Spleen (tissue), 11 donors: ENCODE measurements around the gene SRPK3. TPM values are rescaled to one million over a fixed set of nuclear protein-coding genes. Genes with fewer than 3 reads are reported as not detected.

Experiments
- DNase-seq: peaks from one replicate; pipeline ENCODE4 v3.0.0-alpha.2; 2020
- H3K27ac ChIP-seq, 8 donors: fragments of 200-600 bp; sonication (generic) in 7 of 8; 1 replicate in 4 of 8; 2 replicates in 4 of 8; pipeline versions ENCODE4 v1.5.0 to v1.8.0; 2016 to 2021; ENCODE audit warnings: inconsistent platforms in 4 of 8, mild to moderate bottlenecking in 4 of 8, moderate library complexity in 1 of 8
- H3K27me3 ChIP-seq, 7 donors: fragments of 200-600 bp; sonication (generic) in 6 of 7; replicated peaks in 1 of 7; 1 replicate in 4 of 7; 2 replicates in 3 of 7; pipeline versions ENCODE4 v1.5.0 to v1.8.0; 2016 to 2021; ENCODE audit warnings: inconsistent platforms in 3 of 7, mild to moderate bottlenecking in 1 of 7
- H3K36me3 ChIP-seq, 6 donors: fragments of 200-600 bp; sonication (generic) in 5 of 6; 1 replicate in 4 of 6; 2 replicates in 2 of 6; pipeline versions ENCODE4 v1.5.0 to v1.8.0; 2016 to 2021; ENCODE audit warnings: inconsistent platforms in 2 of 6
- H3K4me1 ChIP-seq, 6 donors: fragments of 200-600 bp; sonication (generic) in 5 of 6; 1 replicate in 3 of 6; 2 replicates in 3 of 6; pipeline versions ENCODE4 v1.5.0 to v1.8.0; 2016 to 2021; ENCODE audit warnings: inconsistent platforms in 3 of 6
- H3K4me3 ChIP-seq, 8 donors: fragments of 200-600 bp; sonication (generic) in 7 of 8; 1 replicate in 4 of 8; 2 replicates in 4 of 8; pipeline versions ENCODE4 v1.5.0 to v1.8.0; 2016 to 2021; ENCODE audit warnings: inconsistent platforms in 4 of 8, mild to moderate bottlenecking in 4 of 8, moderate library complexity in 2 of 8
- H3K9me3 ChIP-seq, 8 donors: fragments of 200-600 bp; sonication (generic) in 7 of 8; 1 replicate in 4 of 8; 2 replicates in 4 of 8; pipeline versions ENCODE4 v1.5.0 to v1.8.0; 2016 to 2021; ENCODE audit warnings: inconsistent platforms in 4 of 8
- CTCF ChIP-seq, 11 experiments: fragments of 200-600 bp in 7 of 11; fragments of 450-650 bp in 4 of 11; sonication (generic) in 4 of 11; IDR thresholded peaks in 8 of 11; conservative IDR thresholded peaks in 3 of 11; 1 replicate in 7 of 11; 2 replicates in 4 of 11; pipeline versions ENCODE4 v1.4.0 to v1.8.0; 2016 to 2021; ENCODE audit warnings: antibody characterized with exemption in 11 of 11, inconsistent platforms in 4 of 11, mild to moderate bottlenecking in 1 of 11
- POLR2A ChIP-seq, 3 donors: fragments of 450-650 bp; IDR thresholded peaks; one replicate each; pipeline ENCODE4 v1.5.1; 2017; ENCODE audit warnings: antibody characterized with exemption in 3 of 3, mild to moderate bottlenecking in 1 of 3
- POLR2AphosphoS5 ChIP-seq, 3 donors: sonication (generic); formaldehyde crosslinking; IDR thresholded peaks; one replicate each; pipeline ENCODE4 v1.5.1; 2017; ENCODE audit warnings: antibody characterized with exemption in 3 of 3
- WGBS, 5 donors: extraction: QIAGEN DNeasy Blood & Tissue Kit in 3 of 5; methylation state at CpG; one replicate each; pipeline versions ENCODE4 v1.1.5 to v1.1.7; 2013 to 2018; 5-methylcytosine and 5-hydroxymethylcytosine counted together
- intact Hi-C: fragments of 100-400 bp; cut with DNase I; formaldehyde crosslinking; loops from one replicate; pipeline ENCODE4 v1.15.0; 2023; ENCODE audit warnings: low total_unique reads
- polyA plus RNA-seq, 3 donors: library from polyadenylated mRNA; stranded (reverse); fragments of 200-250 nt; gene quantifications; one replicate each; pipeline ENCODE4 v1.2.1, GENCODE V29; 2013
- total RNA-seq, 7 donors: library from RNA; depleted of rRNA in 3 of 7; stranded (reverse); fragments of >200 nt in 3 of 7; fragmentation: NEBNext Ultra II Directional in 4 of 7; extraction: Animal tissue kit (Norgen Biotek cat#: 25700) in 4 of 7; gene quantifications; one replicate each; pipeline versions ENCODE4 v1.1.0 to v1.2.1, GENCODE V29; 2016 to 2021
- donor health status: healthy with polysubstance abuse.
- donor health status: DM: no; HTN: no; CAD: no; lungs with moderate emphysema.
- donor health status: DM: no; HTN: no; CAD: no.
- donor health status: Bipolar disorder and iron deficiency.
- donor health status: healthy.
- donor health status: DM: no; HTN: no; CAD: no.
- donor health status: DM: yes; HTN: yes; CAD: no.

SRPK3 gene
- total and polyA plus RNA-seq, 10 donors, result 0.03 to 0.26 (median 0.07) TPM; not detected in 7

DNA sequence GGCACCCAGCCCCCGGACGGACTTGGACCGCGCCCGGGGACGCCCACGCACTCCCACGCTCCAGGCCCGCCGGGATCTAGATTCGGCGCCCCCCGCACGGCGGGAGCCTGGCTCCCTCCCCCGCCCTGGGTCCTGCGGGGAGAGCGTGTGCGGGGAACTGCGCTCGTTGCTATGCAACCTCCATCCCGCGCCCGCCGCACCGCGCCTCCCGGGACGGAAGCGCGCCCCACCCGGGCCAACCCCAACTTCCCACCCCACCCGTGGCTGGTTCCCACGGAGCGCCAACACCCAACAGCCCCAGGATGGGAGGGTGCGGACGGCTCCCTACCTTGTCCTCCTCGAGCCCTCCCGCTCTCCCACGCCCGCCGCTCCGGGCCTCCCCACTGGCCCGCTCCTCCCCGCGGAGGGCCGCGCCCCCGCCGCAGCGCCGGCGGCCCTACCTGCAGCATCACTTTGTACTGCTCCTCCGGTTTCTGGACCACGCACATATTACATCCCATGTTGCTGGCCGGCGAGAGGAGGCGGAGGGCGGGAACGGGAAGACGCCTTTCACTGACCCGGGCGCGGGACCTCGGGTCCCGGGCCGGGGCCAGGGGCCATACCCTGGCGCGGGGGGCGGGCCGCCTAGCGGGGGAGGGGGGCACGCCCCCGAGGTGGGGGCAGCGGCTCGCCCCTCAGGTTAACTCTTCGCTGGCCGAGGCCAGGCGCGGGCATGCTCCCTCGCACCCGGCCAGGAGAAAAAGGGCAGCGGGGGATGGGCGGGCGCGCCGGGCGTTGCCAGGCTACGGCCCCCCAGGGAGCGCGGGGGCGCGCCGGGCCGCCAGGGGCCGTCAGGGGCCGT, 49.2 kb downstream of the SRPK3 start, which contains the start of gene PDZD4:
TSS of gene PDZD4 (minus strand) at position 746 of the 841 bp plus-strand sequence. CDS start at position 500, 246 bp downstream.
- 0 to 37% (median 1%) methylated on average over 2 to 97 of the region's 97 CpGs for WGBS, 5 donors
- Histone ChIP-seq H3K27me3 (peaks cover 6 to 69% (median 31%) of the 10 kb centered on the region in 7 donors), H3K4me3 (peak within 1 kb of the TSS; percentile 10 to 68 (median 41)), H3K36me3 (no peaks in the 10 kb centered on the region), H3K4me1 (peaks cover 0 to 26% (median 11%) of the 10 kb centered on the region in 6 donors), H3K27ac (peak within 1 kb of the TSS in 3 of 8 donors; percentile 49 to 59 (median 58)), H3K9me3 (peaks cover 0 to 5% (median 0%) of the 10 kb centered on the region in 8 donors)
- intact Hi-C loops, result loop anchor here (10.0 kb wide), 1 partner anchor 65 kb away; no protein-coding TSS in a partner anchor
- no peak for TF ChIP-seq POLR2A (IDR thresholded peaks at IDR 0.05)
- TF ChIP-seq CTCF (IDR thresholded peaks at IDR 0.05 in 8 of 11, conservative IDR thresholded peaks at IDR 0.05 in 3 of 11), result no peak
- TF ChIP-seq POLR2AphosphoS5 (IDR thresholded peaks at IDR 0.05), result no peak
- peak; percentile 70 for DNase-seq

- Histone ChIP-seq H3K4me1 (peaks cover 0 to 26% (median 11%) of the 10 kb centered on the region in 6 donors), H3K4me3 (peak overlapping the region in 2 of 8 donors; percentile 43 to 68), H3K36me3 (no peaks in the 10 kb centered on the region), H3K9me3 (peaks cover 0 to 5% (median 0%) of the 10 kb centered on the region in 8 donors), H3K27me3 (peaks cover 6 to 67% (median 31%) of the 10 kb centered on the region in 7 donors), H3K27ac (no peak overlapping the region)
- intact Hi-C loops, result no loop called here
- WGBS, 5 donors, result 2 to 50% (median 17%) methylated on average over 9 to 95 of the region's 102 CpGs
- no peak for TF ChIP-seq CTCF (IDR thresholded peaks at IDR 0.05 in 8 of 11, conservative IDR thresholded peaks at IDR 0.05 in 3 of 11)
- no peak for TF ChIP-seq POLR2A (IDR thresholded peaks at IDR 0.05)
- no peak for TF ChIP-seq POLR2AphosphoS5 (IDR thresholded peaks at IDR 0.05)
- DNase-seq, result no peak
Observed at GRCh38 chrX:153830640-153831428, 50.0 kb downstream of the SRPK3 start.

DNA sequence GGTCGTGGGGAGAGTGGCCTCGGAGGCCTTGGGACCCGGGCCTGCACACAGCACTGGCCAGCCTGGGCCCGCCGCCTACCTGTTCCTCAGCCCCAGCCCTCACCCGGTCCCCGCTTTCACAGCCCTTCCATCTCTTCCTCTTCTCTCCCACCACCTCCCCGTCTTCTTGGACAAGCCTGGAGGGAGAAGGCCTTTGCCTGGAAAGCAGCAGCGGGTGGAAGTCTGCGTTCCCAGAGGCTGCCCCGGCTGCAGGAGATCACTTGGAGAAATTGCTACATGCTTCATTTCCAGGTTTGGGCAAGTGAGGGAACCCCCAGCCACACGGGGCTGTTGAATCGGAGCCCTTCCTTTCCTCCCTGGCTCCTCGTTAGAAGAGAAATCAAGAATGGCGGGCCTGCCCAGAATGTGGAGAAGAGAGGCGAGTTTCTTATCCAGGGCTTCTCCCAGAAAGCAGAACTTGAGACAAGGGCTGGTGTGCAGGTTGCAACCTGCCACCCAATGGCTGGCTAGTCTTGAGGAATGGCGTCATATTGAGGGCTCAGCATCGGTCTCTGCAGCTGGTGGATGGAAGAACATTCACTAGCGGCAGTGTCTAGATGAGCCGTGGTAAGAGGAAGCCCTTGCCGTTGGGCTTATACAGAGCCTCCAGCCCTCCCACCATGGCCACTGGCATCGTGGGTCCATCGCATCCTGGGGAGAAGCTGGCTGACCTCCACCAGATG, 50.7 kb downstream of the SRPK3 start:
- 52 to 69% (median 64%) methylated on average over 15 to 23 of the region's 23 CpGs for WGBS, 5 donors

More for the DNA sequence above, 50.7 kb downstream of the SRPK3 start:
- no peaks in the 10 kb centered on the region for H3K36me3 ChIP-seq
- peaks cover 0 to 5% (median 0%) of the 10 kb centered on the region in 8 donors for H3K9me3 ChIP-seq
- peaks cover 6 to 65% (median 31%) of the 10 kb centered on the region in 7 donors for H3K27me3 ChIP-seq
- TF ChIP-seq POLR2A (IDR thresholded peaks at IDR 0.05) (no peak), POLR2AphosphoS5 (IDR thresholded peaks at IDR 0.05) (no peak), CTCF (IDR thresholded peaks at IDR 0.05 in 8 of 11, conservative IDR thresholded peaks at IDR 0.05 in 3 of 11) (no peak)
- H3K4me3 ChIP-seq, result no peak overlapping the region
- intact Hi-C loops, result no loop called here
- DNase-seq, result no peak
- no peak overlapping the region for H3K27ac ChIP-seq
- H3K4me1 ChIP-seq, result peaks cover 0 to 26% (median 11%) of the 10 kb centered on the region in 6 donors
